K562 (cell line): ENCODE results near the gene RABL6.

Experiments
- BCL6 ChIP-seq: fragments of 250-450 bp; sonication (Bioruptor Pico); IDR thresholded peaks from 2 replicates; pipeline ENCODE4 v1.4.0; 2020
- EZH2 ChIP-seq: IDR thresholded peaks from 2 replicates; pipeline ENCODE4 v1.6.1; 2012; ENCODE audit warnings: low read depth, mild to moderate bottlenecking, inconsistent platforms, low read length, borderline replicate concordance
- HDAC2 ChIP-seq: fragments of 450-650 bp; IDR thresholded peaks from 2 replicates; pipeline ENCODE4 v1.6.1; 2016; ENCODE audit warnings: mild to moderate bottlenecking
- JUND ChIP-seq, 2 experiments: IDR thresholded peaks; 2 replicates in 1 of 2; 3 replicates in 1 of 2; pipeline ENCODE4 v1.6.1; 2011; ENCODE audit warnings: borderline replicate concordance in 2 of 2, low read depth in 2 of 2, low read length in 2 of 2, improper control_type of control experiment in 1 of 2, missing biosample characterization in 1 of 2, missing genetic modification characterization in 1 of 2, missing genetic modification reagents in 1 of 2
- PML ChIP-seq: IDR thresholded peaks from 2 replicates; pipeline ENCODE4 v1.6.1; 2012; ENCODE audit warnings: low read length, inconsistent platforms
- POLR2B ChIP-seq: fragments of 450-650 bp; IDR thresholded peaks from 2 replicates; pipeline ENCODE4 v1.6.1; 2018; ENCODE audit warnings: low read depth; ENCODE audit not compliant: partially characterized antibody
- SPI1 ChIP-seq: IDR thresholded peaks from 2 replicates; pipeline ENCODE4 v1.6.1; 2011; ENCODE audit warnings: low read depth, low read length, control low read depth, borderline replicate concordance
- SRF ChIP-seq, 2 experiments: fragments of 250-450, 450-650 bp in 1 of 2; sonication (Bioruptor Pico) in 1 of 2; sonication (generic) in 1 of 2; formaldehyde crosslinking; IDR thresholded peaks; 2 replicates each; pipeline versions ENCODE4 v1.5.0 to v1.5.1; 2020 to 2022; ENCODE audit warnings: mild to moderate bottlenecking in 1 of 2, missing genetic modification reagents in 1 of 2
- ZNF224 ChIP-seq: sonication (generic); formaldehyde crosslinking; IDR thresholded peaks from 2 replicates; pipeline ENCODE4 v1.8.0; 2022; ENCODE audit warnings: mild to moderate bottlenecking, missing genetic modification reagents
- TF ChIP-seq, protein P1 (sequence below), 3 experiments: IDR thresholded peaks in 2 of 3; conservative IDR thresholded peaks in 1 of 3; 2 replicates each; pipeline ENCODE4 v1.5.1; 2011 to 2012; ENCODE audit warnings: low read length in 3 of 3, mild to moderate bottlenecking in 3 of 3, control low read depth in 2 of 3, improper control_type of control experiment in 1 of 3, inconsistent platforms in 1 of 3, low read depth in 1 of 3, mixed read lengths in 1 of 3, moderate library complexity in 1 of 3; ENCODE audit not compliant: insufficient read depth in 2 of 3

- TF ChIP-seq EZH2, result no peak
- no peak for TF ChIP-seq HDAC2
- TF ChIP-seq, protein P1, sequence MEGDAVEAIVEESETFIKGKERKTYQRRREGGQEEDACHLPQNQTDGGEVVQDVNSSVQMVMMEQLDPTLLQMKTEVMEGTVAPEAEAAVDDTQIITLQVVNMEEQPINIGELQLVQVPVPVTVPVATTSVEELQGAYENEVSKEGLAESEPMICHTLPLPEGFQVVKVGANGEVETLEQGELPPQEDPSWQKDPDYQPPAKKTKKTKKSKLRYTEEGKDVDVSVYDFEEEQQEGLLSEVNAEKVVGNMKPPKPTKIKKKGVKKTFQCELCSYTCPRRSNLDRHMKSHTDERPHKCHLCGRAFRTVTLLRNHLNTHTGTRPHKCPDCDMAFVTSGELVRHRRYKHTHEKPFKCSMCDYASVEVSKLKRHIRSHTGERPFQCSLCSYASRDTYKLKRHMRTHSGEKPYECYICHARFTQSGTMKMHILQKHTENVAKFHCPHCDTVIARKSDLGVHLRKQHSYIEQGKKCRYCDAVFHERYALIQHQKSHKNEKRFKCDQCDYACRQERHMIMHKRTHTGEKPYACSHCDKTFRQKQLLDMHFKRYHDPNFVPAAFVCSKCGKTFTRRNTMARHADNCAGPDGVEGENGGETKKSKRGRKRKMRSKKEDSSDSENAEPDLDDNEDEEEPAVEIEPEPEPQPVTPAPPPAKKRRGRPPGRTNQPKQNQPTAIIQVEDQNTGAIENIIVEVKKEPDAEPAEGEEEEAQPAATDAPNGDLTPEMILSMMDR (IDR thresholded peaks at IDR 0.05 in 2 of 3, conservative IDR thresholded peaks at IDR 0.05 in 1 of 3; ENCODE audit: insufficient read depth in 2 of 3, low read depth in 1 of 3, low read length in 3 of 3), result no peak
- TF ChIP-seq JUND (IDR thresholded peaks at IDR 0.05; ENCODE audit: borderline replicate concordance, low read depth, low read length), result no peak
- no peak for TF ChIP-seq JUND (tag; IDR thresholded peaks at IDR 0.05; ENCODE audit: borderline replicate concordance, low read depth, low read length)
- TF ChIP-seq ZNF224 (CRISPR knock-in tag), result no peak
- no peak for TF ChIP-seq BCL6 (CRISPR knock-in tag)
- no peak for TF ChIP-seq SPI1
- no peak for TF ChIP-seq SRF (CRISPR knock-in tag; IDR thresholded peaks at IDR 0.05)
- no peak for TF ChIP-seq PML
- TF ChIP-seq POLR2B, result no peak
Measured at GRCh38 chr9:136793086-136793946, 14.4 kb upstream of the RABL6 start.
